Renal cortical epithelial cell (primary cell): ENCODE results near the gene ANKRA2. TPM values are rescaled to one million over a fixed set of nuclear protein-coding genes. Genes with fewer than 3 reads are reported as not detected.
"Not testable (repeated sequence)": the region's sequence is repeated elsewhere in the genome, so short reads cannot be mapped to it uniquely, and the experiment has no call there.

ENCODE experiments used
- DNase-seq: peaks from one replicate; pipeline ENCODE4 v3.0.0-alpha.2; 2011; ENCODE audit warnings: low read depth
- total RNA-seq: library from RNA; depleted of rRNA; stranded (reverse); fragments of >200 nt; gene quantifications from 2 replicates; pipeline ENCODE4 v1.2.3, GENCODE V29; 2014

Gene ANKRA2
- total RNA-seq, 1 donor from 2014 or later = 19.0 TPM

- DNase-seq = no peak
Measured at GRCh38 chr5:73550016-73550415, 15.4 kb downstream of the ANKRA2 start.

GRCh38 chr5:73545403-73545779, 20.0 kb downstream of the ANKRA2 start:
- no peak for DNase-seq

GRCh38 chr5:73544429-73545402, 20.7 kb downstream of the ANKRA2 start:
- DNase-seq = peak; percentile 27

- DNase-seq = no peak
Measured at GRCh38 chr5:73542020-73542419, 23.4 kb downstream of the ANKRA2 start.

GRCh38 chr5:73540192-73540591, 25.2 kb downstream of the ANKRA2 start:
- DNase-seq = peak; percentile 88

GRCh38 chr5:73539730-73540129, 25.7 kb downstream of the ANKRA2 start:
- no peak for DNase-seq

GRCh38 chr5:73534971-73535370, 30.5 kb downstream of the ANKRA2 start:
- no peak for DNase-seq

- DNase-seq = no peak
Measured at GRCh38 chr5:73534011-73534644, 31.3 kb downstream of the ANKRA2 start.

GRCh38 chr5:73532195-73532594, 33.2 kb downstream of the ANKRA2 start:
- DNase-seq = no peak

GRCh38 chr5:73531356-73531755, 34.1 kb downstream of the ANKRA2 start:
- peak; percentile 29 for DNase-seq

- no peak for DNase-seq
Measured at GRCh38 chr5:73529081-73529480, 36.4 kb downstream of the ANKRA2 start.

- DNase-seq = no peak
Measured at GRCh38 chr5:73528248-73528647, 37.2 kb downstream of the ANKRA2 start.

- DNase-seq = no peak
Measured at GRCh38 chr5:73525606-73526203, 39.7 kb downstream of the ANKRA2 start.

GRCh38 chr5:73523861-73524260, 41.6 kb downstream of the ANKRA2 start:
- no peak for DNase-seq

- DNase-seq = no peak
Measured at GRCh38 chr5:73522989-73523388, 42.5 kb downstream of the ANKRA2 start.

- DNase-seq = peak; percentile 71
Measured at GRCh38 chr5:73519531-73520283, 45.7 kb downstream of the ANKRA2 start.

GRCh38 chr5:73515232-73515631, 50.2 kb downstream of the ANKRA2 start:
- DNase-seq = no peak

- no peak for DNase-seq
Measured at GRCh38 chr5:73514418-73514817, 51.0 kb downstream of the ANKRA2 start.

GRCh38 chr5:73513996-73514395, 51.4 kb downstream of the ANKRA2 start:
- DNase-seq = no peak

GRCh38 chr5:73508521-73508920, 56.9 kb downstream of the ANKRA2 start:
- not testable (repeated sequence) for DNase-seq

GRCh38 chr5:73507062-73507461, 58.4 kb downstream of the ANKRA2 start:
- no peak for DNase-seq

- DNase-seq = no peak
Measured at GRCh38 chr5:73506459-73506955, 58.9 kb downstream of the ANKRA2 start.
